Measurements from ENCODE around the gene CARD18. TPM values are rescaled to one million over a fixed set of nuclear protein-coding genes. Genes with fewer than 3 reads are reported as not detected.
"Not testable (repeated sequence)": the region's sequence is repeated elsewhere in the genome, so short reads cannot be mapped to it uniquely, and the experiment has no call there.

The CARD18 gene
- total RNA-seq, 1 experiment from 2014 or later: not detected

DNA sequence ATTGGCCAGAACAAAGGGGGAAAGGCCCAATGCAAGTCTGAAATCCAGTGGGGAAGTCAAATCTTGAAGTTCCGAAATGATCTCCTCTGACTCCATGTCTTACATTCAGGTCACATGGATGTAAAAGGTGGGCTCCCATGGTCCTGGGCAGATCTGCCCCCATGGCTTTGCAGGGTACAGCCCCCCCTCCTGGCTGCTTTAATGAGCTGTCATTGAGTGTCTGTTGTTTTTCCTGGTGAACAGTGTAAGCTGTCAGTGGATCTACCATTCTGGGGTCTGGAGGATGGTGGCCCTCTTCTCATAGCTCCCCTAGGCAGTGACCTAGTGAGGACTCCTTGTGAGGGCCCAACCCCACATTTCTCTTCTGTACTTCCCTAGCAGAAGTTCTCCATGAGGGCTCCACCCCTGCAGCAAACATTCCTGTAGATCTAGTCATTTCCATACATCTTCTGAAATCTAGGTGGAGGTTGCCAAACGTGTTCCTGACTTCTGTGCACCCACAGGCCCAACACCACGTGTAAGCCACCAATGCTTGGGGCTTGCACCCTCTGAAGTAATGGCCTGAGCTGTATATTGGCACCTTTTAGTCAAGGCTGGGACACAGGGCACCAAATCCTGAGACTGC lies 9.3 kb downstream of the CARD18 start:
- Histone ChIP-seq H3K79me2 (ENCODE audit: low read length) (no peaks in the 10 kb centered on the region), H3K9me3 (ENCODE audit: low read length) (no peaks in the 10 kb centered on the region), H3K4me3 (ENCODE audit: low read length) (no peak overlapping the region), H3K27me3 (ENCODE audit: low read length) (no peaks in the 10 kb centered on the region), H3K9ac (ENCODE audit: low read length) (no peak overlapping the region), H3K4me1 (ENCODE audit: low read length) (no peaks in the 10 kb centered on the region), H4K20me1 (ENCODE audit: insufficient read depth, low read depth, low read length) (no peaks in the 10 kb centered on the region), H2AFZ (ENCODE audit: low read length) (no peak overlapping the region), H3K9me2 (replicated peaks; ENCODE audit: insufficient read depth, low read length) (no peaks in the 10 kb centered on the region; the same call in 1 of the 2 replicates), H3K4me2 (ENCODE audit: low read depth, low read length, poor library complexity, severe bottlenecking) (no peak overlapping the region), H3K36me3 (ENCODE audit: insufficient read depth, low read length) (no peaks in the 10 kb centered on the region), H3K27ac (ENCODE audit: low read length) (no peak overlapping the region)
- DNase-seq: no peak

DNA sequence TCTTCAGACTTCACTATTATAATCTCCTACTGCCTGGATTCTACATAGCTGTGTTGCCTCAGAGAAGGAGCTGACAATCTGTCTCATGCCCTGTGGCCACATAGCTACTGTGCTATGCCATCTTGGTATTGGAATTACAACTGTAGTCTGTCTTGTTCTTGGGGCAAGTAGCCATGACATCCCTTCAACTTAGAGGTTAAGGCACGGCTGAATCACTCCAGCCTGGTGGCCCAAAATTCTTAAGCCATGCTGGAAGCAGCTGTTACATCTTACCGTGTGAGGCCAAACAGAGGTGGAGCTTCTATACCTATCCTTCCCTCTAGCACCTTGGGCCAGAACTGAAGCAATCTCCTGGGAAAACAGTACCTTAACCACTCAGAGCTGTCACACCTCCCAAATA lies 14.8 kb downstream of the CARD18 start:
- no peaks in the 10 kb centered on the region for H3K27me3 ChIP-seq (ENCODE audit: low read length)
- H3K27ac ChIP-seq (ENCODE audit: low read length): no peak overlapping the region
- no peaks in the 10 kb centered on the region for H3K9me2 ChIP-seq (replicated peaks; ENCODE audit: insufficient read depth, low read length)
- no peak overlapping the region for H2AFZ ChIP-seq (ENCODE audit: low read length)
- H3K36me3 ChIP-seq (ENCODE audit: insufficient read depth, low read length): no peaks in the 10 kb centered on the region
- no peaks in the 10 kb centered on the region for H4K20me1 ChIP-seq (ENCODE audit: insufficient read depth, low read depth, low read length)
- H3K4me2 ChIP-seq (ENCODE audit: low read depth, low read length, poor library complexity, severe bottlenecking): no peak overlapping the region
- no peaks in the 10 kb centered on the region for H3K9me3 ChIP-seq (ENCODE audit: low read length)
- no peaks in the 10 kb centered on the region for H3K79me2 ChIP-seq (ENCODE audit: low read length)
- no peak for DNase-seq
- H3K4me3 ChIP-seq (ENCODE audit: low read length): no peak overlapping the region
- no peaks in the 10 kb centered on the region for H3K4me1 ChIP-seq (ENCODE audit: low read length)
- no peak overlapping the region for H3K9ac ChIP-seq (ENCODE audit: low read length)

GRCh38 chr11:105111145-105111944 lies 28.2 kb downstream of the CARD18 start:
- Histone ChIP-seq H3K79me2 (ENCODE audit: low read length) (no peaks in the 10 kb centered on the region), H3K4me3 (ENCODE audit: low read length) (no peak overlapping the region), H3K9me3 (ENCODE audit: low read length) (no peaks in the 10 kb centered on the region), H3K36me3 (ENCODE audit: insufficient read depth, low read length) (no peaks in the 10 kb centered on the region), H3K9me2 (replicated peaks; ENCODE audit: insufficient read depth, low read length) (no peaks in the 10 kb centered on the region), H3K9ac (ENCODE audit: low read length) (no peak overlapping the region), H4K20me1 (ENCODE audit: insufficient read depth, low read depth, low read length) (no peaks in the 10 kb centered on the region), H2AFZ (ENCODE audit: low read length) (no peak overlapping the region), H3K27ac (ENCODE audit: low read length) (no peak overlapping the region), H3K4me1 (ENCODE audit: low read length) (no peaks in the 10 kb centered on the region), H3K4me2 (ENCODE audit: low read depth, low read length, poor library complexity, severe bottlenecking) (no peak overlapping the region), H3K27me3 (ENCODE audit: low read length) (no peaks in the 10 kb centered on the region)
- no peak for DNase-seq

GRCh38 chr11:105110688-105111030 lies 28.9 kb downstream of the CARD18 start:
- no peak overlapping the region for H3K9ac ChIP-seq (ENCODE audit: low read length)

DNA sequence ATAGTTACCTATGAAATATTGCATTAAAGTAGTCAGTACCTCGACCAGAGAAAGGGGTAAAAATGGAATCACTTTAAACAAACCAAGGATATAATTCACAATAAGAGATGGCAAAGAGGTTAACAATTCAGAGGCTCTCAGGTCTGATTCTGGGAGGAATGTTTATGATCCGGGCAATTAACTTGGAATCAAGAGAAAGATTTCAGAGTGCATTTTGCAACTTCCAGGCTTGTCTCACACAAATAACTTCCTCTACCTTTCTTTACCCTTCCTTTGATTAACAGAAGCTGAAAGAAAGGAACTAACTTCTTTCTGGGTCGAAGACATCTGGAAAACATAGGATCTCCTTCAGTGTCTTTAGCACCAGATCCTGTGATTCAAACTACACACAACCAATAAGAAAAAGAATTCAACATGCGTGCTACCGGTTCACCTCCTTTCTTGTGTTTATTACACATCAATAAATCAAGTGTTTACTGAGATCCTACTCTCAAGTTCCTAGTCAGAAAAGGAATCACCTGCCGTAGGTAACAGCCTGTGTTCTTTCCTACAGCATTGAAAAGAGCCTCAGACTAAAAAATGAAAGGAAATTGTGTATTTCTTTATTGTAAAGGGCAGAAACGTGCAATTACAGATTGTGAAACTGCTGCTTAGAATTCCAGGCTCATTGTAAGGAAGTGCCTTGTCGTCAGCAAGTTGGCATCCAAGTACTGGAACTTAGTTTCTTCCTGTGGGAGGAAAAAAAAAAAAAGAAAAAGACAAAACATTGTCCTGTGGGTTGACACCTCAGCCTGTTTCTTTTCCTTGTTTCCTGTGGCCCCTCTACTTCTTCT lies 29.5 kb downstream of the CARD18 start:
- H3K4me2 ChIP-seq (ENCODE audit: low read depth, low read length, poor library complexity, severe bottlenecking): no peak overlapping the region
- no peak overlapping the region for H3K9ac ChIP-seq (ENCODE audit: low read length)
- 0 out of 2 replicates have a peak overlapping the region, but pooled peaks have one; percentile 8 for H2AFZ ChIP-seq (ENCODE audit: low read length)
- no peaks in the 10 kb centered on the region for H3K79me2 ChIP-seq (ENCODE audit: low read length)
- no peak overlapping the region for H3K4me3 ChIP-seq (ENCODE audit: low read length)
- H3K27ac ChIP-seq (ENCODE audit: low read length): no peak overlapping the region
- DNase-seq: no peak
- H3K9me3 ChIP-seq (ENCODE audit: low read length): no peaks in the 10 kb centered on the region
- H3K4me1 ChIP-seq (ENCODE audit: low read length): no peaks in the 10 kb centered on the region
- no peaks in the 10 kb centered on the region for H4K20me1 ChIP-seq (ENCODE audit: insufficient read depth, low read depth, low read length)
- H3K36me3 ChIP-seq (ENCODE audit: insufficient read depth, low read length): no peaks in the 10 kb centered on the region
- H3K9me2 ChIP-seq (replicated peaks; ENCODE audit: insufficient read depth, low read length): no peaks in the 10 kb centered on the region
- H3K27me3 ChIP-seq (ENCODE audit: low read length): no peaks in the 10 kb centered on the region

More at GRCh38 chr11:105110688-105111030, 28.9 kb downstream of the CARD18 start:
- Histone ChIP-seq H3K9me2 (replicated peaks; ENCODE audit: insufficient read depth, low read length) (no peaks in the 10 kb centered on the region), H3K27ac (ENCODE audit: low read length) (no peak overlapping the region), H2AFZ (ENCODE audit: low read length) (no peak overlapping the region), H4K20me1 (ENCODE audit: insufficient read depth, low read depth, low read length) (no peaks in the 10 kb centered on the region), H3K79me2 (ENCODE audit: low read length) (no peaks in the 10 kb centered on the region), H3K4me2 (ENCODE audit: low read depth, low read length, poor library complexity, severe bottlenecking) (no peak overlapping the region), H3K4me3 (ENCODE audit: low read length) (no peak overlapping the region), H3K27me3 (ENCODE audit: low read length) (no peaks in the 10 kb centered on the region), H3K36me3 (ENCODE audit: insufficient read depth, low read length) (no peaks in the 10 kb centered on the region), H3K9me3 (ENCODE audit: low read length) (no peaks in the 10 kb centered on the region), H3K4me1 (ENCODE audit: low read length) (no peaks in the 10 kb centered on the region)
- DNase-seq: no peak

DNA sequence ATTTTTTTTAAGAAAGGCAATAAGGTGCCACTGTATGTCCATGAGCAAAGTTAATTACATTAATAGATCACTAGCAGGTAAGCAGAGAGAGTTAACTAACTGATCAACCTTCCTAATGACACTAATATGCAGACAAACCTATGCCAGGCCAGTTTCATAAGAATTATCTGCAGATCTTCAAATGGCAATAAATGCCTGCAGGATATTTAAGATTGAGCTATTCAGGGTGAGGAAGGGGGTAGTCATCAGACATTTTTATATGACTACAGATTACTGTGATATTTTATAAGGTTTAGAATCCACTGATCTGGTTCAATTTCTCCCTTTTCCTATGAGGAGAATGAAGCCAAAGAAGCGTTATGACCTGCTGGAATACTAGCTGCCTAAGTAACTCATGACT lies 30.2 kb downstream of the CARD18 start:
- H3K9ac ChIP-seq (ENCODE audit: low read length): no peak overlapping the region
- H2AFZ ChIP-seq (ENCODE audit: low read length): no peak overlapping the region

DNA sequence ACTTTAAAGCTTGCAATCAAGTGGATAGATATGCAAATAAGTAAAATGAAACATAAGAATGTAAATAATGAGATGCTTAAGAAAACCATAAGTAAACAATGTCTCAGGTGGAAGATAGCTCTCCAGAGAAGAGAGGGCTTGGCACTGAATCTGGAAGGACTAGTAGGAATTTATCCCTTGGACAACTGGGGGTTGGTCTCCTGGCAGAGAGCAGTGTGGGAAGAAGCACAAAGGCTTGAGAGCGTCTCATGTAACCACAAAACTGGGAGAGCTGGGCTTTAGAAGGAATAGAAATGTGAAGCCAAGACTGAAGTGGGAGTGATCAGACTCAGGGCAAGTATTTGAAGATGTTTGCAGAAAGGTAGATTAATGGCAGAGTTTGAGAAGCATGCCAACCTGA lies 31.3 kb downstream of the CARD18 start:
- Histone ChIP-seq H3K36me3 (ENCODE audit: insufficient read depth, low read length) (no peaks in the 10 kb centered on the region), H3K4me2 (ENCODE audit: low read depth, low read length, poor library complexity, severe bottlenecking) (no peak overlapping the region), H3K79me2 (ENCODE audit: low read length) (no peaks in the 10 kb centered on the region), H2AFZ (ENCODE audit: low read length) (no peak overlapping the region), H4K20me1 (ENCODE audit: insufficient read depth, low read depth, low read length) (no peaks in the 10 kb centered on the region), H3K9ac (ENCODE audit: low read length) (no peak overlapping the region), H3K9me2 (replicated peaks; ENCODE audit: insufficient read depth, low read length) (0 out of 2 replicates have a peak, but pooled peaks cover 4% of the 10 kb centered on the region), H3K27ac (ENCODE audit: low read length) (no peak overlapping the region), H3K4me1 (ENCODE audit: low read length) (no peaks in the 10 kb centered on the region), H3K9me3 (ENCODE audit: low read length) (no peaks in the 10 kb centered on the region), H3K27me3 (ENCODE audit: low read length) (no peaks in the 10 kb centered on the region), H3K4me3 (ENCODE audit: low read length) (no peak overlapping the region)
- no peak for DNase-seq

More for the DNA sequence above, 30.2 kb downstream of the CARD18 start:
- no peak overlapping the region for H3K4me2 ChIP-seq (ENCODE audit: low read depth, low read length, poor library complexity, severe bottlenecking)
- DNase-seq: no peak
- H3K4me1 ChIP-seq (ENCODE audit: low read length): no peaks in the 10 kb centered on the region
- no peaks in the 10 kb centered on the region for H4K20me1 ChIP-seq (ENCODE audit: insufficient read depth, low read depth, low read length)
- H3K27ac ChIP-seq (ENCODE audit: low read length): no peak overlapping the region
- no peaks in the 10 kb centered on the region for H3K79me2 ChIP-seq (ENCODE audit: low read length)
- no peak overlapping the region for H3K4me3 ChIP-seq (ENCODE audit: low read length)
- no peaks in the 10 kb centered on the region for H3K36me3 ChIP-seq (ENCODE audit: insufficient read depth, low read length)
- H3K27me3 ChIP-seq (ENCODE audit: low read length): no peaks in the 10 kb centered on the region
- H3K9me2 ChIP-seq (replicated peaks; ENCODE audit: insufficient read depth, low read length): no peaks in the 10 kb centered on the region
- H3K9me3 ChIP-seq (ENCODE audit: low read length): no peaks in the 10 kb centered on the region

DNA sequence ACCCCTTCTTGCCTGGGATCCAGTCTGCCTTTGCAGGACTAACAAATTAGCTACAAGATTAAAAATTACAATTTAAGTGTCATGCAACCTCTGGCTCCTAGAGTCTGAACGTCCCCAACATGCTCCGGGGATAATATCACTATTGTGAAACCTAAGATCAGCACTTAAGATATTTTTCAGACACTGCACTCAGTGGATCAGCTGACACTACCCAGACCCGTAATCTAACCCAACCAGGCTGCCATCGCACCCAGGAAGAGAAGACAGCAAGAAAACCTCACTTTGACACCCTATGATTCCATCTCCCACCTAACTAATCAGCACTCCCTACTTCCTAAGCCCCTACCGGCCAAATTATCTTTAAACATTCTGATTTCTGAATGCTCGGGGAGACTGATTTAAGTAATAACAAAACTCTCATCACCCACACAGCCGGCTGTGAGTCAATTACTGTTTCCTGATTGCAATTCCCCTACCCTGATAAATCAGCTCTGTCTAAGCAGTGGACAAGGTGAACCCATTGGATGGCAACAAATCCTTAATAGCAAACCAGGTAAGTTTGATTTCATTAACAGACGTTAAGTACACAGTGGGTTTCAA lies 32.2 kb downstream of the CARD18 start:
- H3K4me3 ChIP-seq (ENCODE audit: low read length); H3K4me2 ChIP-seq (ENCODE audit: low read depth, low read length, poor library complexity, severe bottlenecking); H3K9me2 ChIP-seq (replicated peaks; ENCODE audit: insufficient read depth, low read length); H3K79me2 ChIP-seq (ENCODE audit: low read length); H3K36me3 ChIP-seq (ENCODE audit: insufficient read depth, low read length); H2AFZ ChIP-seq (ENCODE audit: low read length); H4K20me1 ChIP-seq (ENCODE audit: insufficient read depth, low read depth, low read length); H3K4me1 ChIP-seq (ENCODE audit: low read length); H3K9ac ChIP-seq (ENCODE audit: low read length); H3K9me3 ChIP-seq (ENCODE audit: low read length); H3K27ac ChIP-seq (ENCODE audit: low read length); H3K27me3 ChIP-seq (ENCODE audit: low read length); DNase-seq: not testable (repeated sequence)
